Measurements from ENCODE around the gene TMCC2.

GRCh38 chr1:205214756-205215155, 13.0 kb upstream of the TMCC2 start:
- no peak for TF ChIP-seq POLR2AphosphoS5 (IDR thresholded peaks at IDR 0.05; ENCODE audit: low read depth, low read length)
- no peak for TF ChIP-seq REST (IDR thresholded peaks at IDR 0.05; ENCODE audit: insufficient read depth in 1 of 2, low read depth in 2 of 2, low read length in 2 of 2)
- no peak for TF ChIP-seq TAF1 (IDR thresholded peaks at IDR 0.05; ENCODE audit: borderline replicate concordance, insufficient read depth, low read length)
